ENCODE results near the gene PDYN. TPM values are rescaled to one million over a fixed set of nuclear protein-coding genes. Genes with fewer than 3 reads are reported as not detected.

The PDYN gene
- total RNA-seq, 1 donor from 2014 or later = not detected

- no peak for TF ChIP-seq CTCF (IDR thresholded peaks at IDR 0.05; ENCODE audit: insufficient read depth, low read length, poor library complexity, severe bottlenecking)
- H3K27me3 ChIP-seq (ENCODE audit: control insufficient read depth, insufficient read depth, low read length) = peaks cover 52% of the 10 kb centered on the region
- H3K36me3 ChIP-seq (ENCODE audit: control insufficient read depth, insufficient read depth, low read length) = no peaks in the 10 kb centered on the region
- H3K4me3 ChIP-seq (ENCODE audit: low read depth, low read length) = no peak overlapping the region
- DNase-seq (ENCODE audit: low read depth) = no peak
Measured at GRCh38 chr20:1995531-1996310, 1.9 kb upstream of the PDYN start.

- TF ChIP-seq CTCF (IDR thresholded peaks at IDR 0.05; ENCODE audit: insufficient read depth, low read length, poor library complexity, severe bottlenecking) = no peak
- no peak for DNase-seq (ENCODE audit: low read depth)
- Histone ChIP-seq H3K27me3 (ENCODE audit: control insufficient read depth, insufficient read depth, low read length) (peaks cover 54% of the 10 kb centered on the region), H3K4me3 (ENCODE audit: low read depth, low read length) (no peak overlapping the region), H3K36me3 (ENCODE audit: control insufficient read depth, insufficient read depth, low read length) (no peaks in the 10 kb centered on the region)
Measured at GRCh38 chr20:1994627-1995026, 769 bp upstream of the PDYN start.

GRCh38 chr20:1992359-1993110 lies 1.3 kb downstream of the PDYN start:
- no peak for TF ChIP-seq CTCF (IDR thresholded peaks at IDR 0.05; ENCODE audit: insufficient read depth, low read length, poor library complexity, severe bottlenecking)
- no peak for DNase-seq (ENCODE audit: low read depth)
- Histone ChIP-seq H3K36me3 (ENCODE audit: control insufficient read depth, insufficient read depth, low read length) (no peaks in the 10 kb centered on the region), H3K4me3 (ENCODE audit: low read depth, low read length) (no peak overlapping the region), H3K27me3 (ENCODE audit: control insufficient read depth, insufficient read depth, low read length) (peaks cover 49% of the 10 kb centered on the region)

- TF ChIP-seq CTCF (IDR thresholded peaks at IDR 0.05; ENCODE audit: insufficient read depth, low read length, poor library complexity, severe bottlenecking) = no peak
- no peak for DNase-seq (ENCODE audit: low read depth)
- Histone ChIP-seq H3K4me3 (ENCODE audit: low read depth, low read length) (no peak overlapping the region), H3K36me3 (ENCODE audit: control insufficient read depth, insufficient read depth, low read length) (no peaks in the 10 kb centered on the region), H3K27me3 (ENCODE audit: control insufficient read depth, insufficient read depth, low read length) (peaks cover 13% of the 10 kb centered on the region)
Measured at GRCh38 chr20:1987826-1988225, 6.0 kb downstream of the PDYN start.

GRCh38 chr20:1983301-1983700 lies 10.6 kb downstream of the PDYN start:
- Histone ChIP-seq H3K27me3 (ENCODE audit: control insufficient read depth, insufficient read depth, low read length) (no peaks in the 10 kb centered on the region), H3K36me3 (ENCODE audit: control insufficient read depth, insufficient read depth, low read length) (no peaks in the 10 kb centered on the region), H3K4me3 (ENCODE audit: low read depth, low read length) (no peak overlapping the region)
- DNase-seq (ENCODE audit: low read depth) = no peak
- TF ChIP-seq CTCF (IDR thresholded peaks at IDR 0.05; ENCODE audit: insufficient read depth, low read length, poor library complexity, severe bottlenecking) = no peak

Measured in kidney epithelial cell (primary cell).